Central memory CD8-positive, alpha-beta T cell (primary cell): ENCODE results near the gene FAM151A.

Experiments used
- ATAC-seq: fragments of 150-1000 bp; cut with Tn5 transposase; replicated peaks from 2 replicates; pipeline ENCODE4 v1.10.0; 2022; ENCODE audit warnings: mild to moderate bottlenecking, moderate FRiP score, moderate number of reproducible peaks; ENCODE audit not compliant: poor library complexity, severe bottlenecking; ENCODE audit errors: extremely low read depth
- DNase-seq, 2 donors: peaks; one replicate each; pipeline ENCODE4 v3.0.0; 2021; ENCODE audit warnings: low spot score in 2 of 2
- H3K27ac Mint-ChIP-seq: one replicate; pipeline ENCODE4 v1.8.0; 2022; ENCODE audit warnings: low read depth, mild to moderate bottlenecking, moderate library complexity, mixed read lengths
- H3K27me3 Mint-ChIP-seq: one replicate; pipeline ENCODE4 v1.8.0; 2022; ENCODE audit warnings: mixed read lengths
- H3K36me3 Mint-ChIP-seq: one replicate; pipeline ENCODE4 v1.8.0; 2022; ENCODE audit warnings: mild to moderate bottlenecking, moderate library complexity, mixed read lengths; ENCODE audit not compliant: insufficient read depth
- H3K4me1 Mint-ChIP-seq: one replicate; pipeline ENCODE4 v1.8.0; 2022; ENCODE audit warnings: mixed read lengths
- H3K4me3 Mint-ChIP-seq: one replicate; pipeline ENCODE4 v1.8.0; 2022; ENCODE audit warnings: mild to moderate bottlenecking, moderate library complexity, mixed read lengths
- H3K9me3 Mint-ChIP-seq: one replicate; pipeline ENCODE4 v1.8.0; 2022; ENCODE audit warnings: mixed read lengths

Gene FAM151A

DNA sequence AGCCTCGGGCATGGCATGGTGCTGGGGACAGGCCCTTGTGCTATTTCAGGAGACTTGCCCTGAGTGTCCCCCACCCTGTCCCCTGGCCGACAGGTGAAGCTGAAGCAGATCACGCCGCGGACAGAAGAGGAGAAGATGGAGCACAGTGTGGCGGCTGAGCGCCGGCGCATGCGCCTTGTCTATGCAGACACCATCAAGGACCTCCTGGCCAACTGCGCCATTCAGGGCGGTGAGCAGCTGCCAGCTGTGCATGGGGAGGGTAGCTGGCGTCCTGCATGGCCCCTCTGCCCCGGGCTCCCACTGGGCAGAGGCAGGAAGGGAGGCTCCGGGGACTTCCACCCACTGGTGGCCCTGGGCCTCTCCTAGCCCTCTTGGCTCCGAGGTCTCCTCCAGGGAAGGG, 28.9 kb downstream of the FAM151A start:
- ATAC-seq = no peak
- H3K9me3 Mint-ChIP-seq = no peaks in the 10 kb centered on the region

DNA sequence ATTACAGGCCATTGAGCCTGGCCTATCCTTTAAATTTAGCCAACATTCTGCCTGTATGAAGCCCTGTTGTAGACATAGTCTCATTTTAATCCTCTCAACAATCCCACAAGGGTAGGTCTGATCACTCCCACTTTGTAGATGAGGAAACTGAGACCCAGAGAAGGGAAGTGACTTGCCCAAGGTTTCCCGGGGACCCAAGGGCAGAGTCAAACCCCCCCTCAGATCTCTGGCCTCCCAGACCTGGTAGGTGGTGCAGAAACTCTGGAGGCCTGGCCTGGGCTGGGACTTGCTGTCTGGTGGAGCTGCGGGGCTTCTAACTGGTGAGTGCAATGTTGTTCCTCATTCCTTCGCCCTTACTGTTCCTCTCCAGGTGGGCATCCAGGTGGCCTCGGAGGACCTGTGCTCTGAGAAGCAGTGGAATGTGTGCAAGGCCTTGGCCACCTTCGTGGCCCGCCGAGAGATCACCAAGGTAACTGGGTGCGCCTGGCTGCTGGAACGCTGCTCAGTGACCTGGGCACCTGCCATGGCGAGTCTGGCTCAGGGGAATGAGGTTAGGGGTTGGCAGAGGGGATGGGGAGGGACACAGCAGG, 29.7 kb downstream of the FAM151A start:
- no peak for ATAC-seq
- Mint-ChIP-seq H3K27ac (no peak overlapping the region), H3K27me3 (no peaks in the 10 kb centered on the region), H3K4me3 (no peak overlapping the region), H3K36me3 (no peaks in the 10 kb centered on the region), H3K4me1 (peaks cover 2% of the 10 kb centered on the region), H3K9me3 (no peaks in the 10 kb centered on the region)
- DNase-seq = no peak

More for the DNA sequence above, 28.9 kb downstream of the FAM151A start:
- Mint-ChIP-seq H3K4me1 (no peaks in the 10 kb centered on the region), H3K27me3 (no peaks in the 10 kb centered on the region), H3K4me3 (no peak overlapping the region), H3K27ac (no peak overlapping the region), H3K36me3 (no peaks in the 10 kb centered on the region)
- no peak for DNase-seq

DNA sequence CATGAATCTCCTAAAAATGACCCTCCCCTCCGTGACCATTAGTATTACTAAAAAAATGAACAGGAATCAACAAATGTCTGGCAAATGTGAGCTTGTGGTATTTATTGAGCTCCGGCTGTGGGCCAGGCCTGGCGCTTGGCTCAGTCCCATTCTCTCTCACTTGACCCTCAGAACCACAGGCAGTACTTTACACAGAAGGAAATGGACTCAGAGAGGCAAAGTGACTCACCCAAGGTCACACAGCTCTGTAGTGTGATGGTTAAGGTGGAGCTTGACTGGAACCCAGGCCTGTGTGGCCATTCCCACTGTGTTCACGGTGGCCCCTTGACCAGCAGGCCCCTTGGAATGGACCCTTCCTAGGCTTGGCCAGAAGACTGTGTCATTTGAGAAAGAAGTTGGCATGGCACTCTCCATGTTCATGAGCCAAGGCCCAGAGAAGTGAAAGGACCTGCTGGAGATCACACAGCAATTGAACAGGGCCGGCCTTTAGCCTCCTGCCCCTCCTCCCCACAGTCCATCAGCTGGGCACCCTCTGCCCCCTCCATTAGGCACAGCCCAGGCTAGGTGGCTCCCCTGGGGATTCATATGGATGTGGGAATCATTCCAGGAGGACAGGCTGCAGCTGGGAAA, 32.1 kb downstream of the FAM151A start:
- no peaks in the 10 kb centered on the region for H3K36me3 Mint-ChIP-seq
- no peaks in the 10 kb centered on the region for H3K27me3 Mint-ChIP-seq
- no peak overlapping the region for H3K27ac Mint-ChIP-seq
- no peaks in the 10 kb centered on the region for H3K9me3 Mint-ChIP-seq
- DNase-seq = no peak
- no peak for ATAC-seq
- H3K4me1 Mint-ChIP-seq = peaks cover 7% of the 10 kb centered on the region
- H3K4me3 Mint-ChIP-seq = no peak overlapping the region

GRCh38 chr1:54588377-54588776, 34.9 kb downstream of the FAM151A start:
- Mint-ChIP-seq H3K4me3 (no peak overlapping the region), H3K9me3 (no peaks in the 10 kb centered on the region), H3K27ac (peak overlapping the region; percentile 10), H3K27me3 (no peaks in the 10 kb centered on the region), H3K4me1 (peaks cover 7% of the 10 kb centered on the region), H3K36me3 (peaks cover 1% of the 10 kb centered on the region)
- ATAC-seq = peak; percentile 40
- no peak for DNase-seq

DNA sequence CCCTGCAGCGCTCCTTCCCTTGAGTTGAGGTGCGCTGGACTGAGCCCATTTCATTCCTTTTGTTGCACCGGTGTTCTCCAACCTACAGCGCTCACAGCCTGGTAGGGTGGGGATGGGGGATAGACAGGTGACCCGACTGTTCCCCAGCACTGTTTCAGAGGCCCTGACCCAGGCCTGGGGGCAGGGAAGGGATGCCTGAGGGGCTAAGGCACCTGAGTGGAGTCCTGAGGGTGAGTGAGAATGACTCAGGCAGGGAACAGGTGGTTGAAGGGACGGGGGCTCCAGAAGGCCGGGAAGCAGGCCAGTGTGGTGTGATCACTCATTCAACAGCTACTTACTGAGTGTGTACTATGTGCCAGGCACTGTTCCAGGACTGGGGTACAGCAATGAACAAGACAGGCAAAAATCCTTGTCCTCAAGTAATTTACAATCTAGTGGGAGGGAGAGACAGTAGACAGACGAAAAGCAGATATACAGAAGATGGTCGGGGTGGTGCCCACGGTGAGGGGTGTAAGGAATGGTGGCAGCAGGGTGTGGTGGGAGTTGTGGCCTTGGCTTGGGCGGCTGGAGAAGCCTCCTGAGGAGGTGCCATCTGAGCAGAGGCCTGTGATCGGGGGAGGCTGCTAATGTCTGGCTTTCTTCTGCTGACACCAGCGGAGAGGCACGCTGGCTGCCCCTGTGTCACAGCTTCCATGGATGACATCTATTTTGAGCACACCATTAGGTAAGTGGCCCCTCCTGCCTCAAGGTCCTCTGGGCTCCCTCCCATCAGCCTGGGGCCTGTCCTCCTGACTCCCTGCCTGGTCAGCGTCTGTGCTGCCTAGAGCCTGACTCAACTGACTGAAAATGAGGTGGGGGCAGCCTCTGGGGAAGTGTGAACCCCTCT, 37.9 kb downstream of the FAM151A start:
- no peak for DNase-seq
- Mint-ChIP-seq H3K36me3 (peaks cover 1% of the 10 kb centered on the region), H3K27ac (no peak overlapping the region), H3K9me3 (no peaks in the 10 kb centered on the region), H3K4me3 (no peak overlapping the region), H3K27me3 (no peaks in the 10 kb centered on the region), H3K4me1 (peaks cover 7% of the 10 kb centered on the region)
- no peak for ATAC-seq

- Mint-ChIP-seq H3K4me3 (no peak overlapping the region), H3K4me1 (peaks cover 7% of the 10 kb centered on the region), H3K27ac (no peak overlapping the region), H3K27me3 (no peaks in the 10 kb centered on the region), H3K9me3 (no peaks in the 10 kb centered on the region), H3K36me3 (peaks cover 1% of the 10 kb centered on the region)
- DNase-seq (no peak), ATAC-seq (no peak)
Measured at GRCh38 chr1:54584575-54584974, 38.8 kb downstream of the FAM151A start.

DNA sequence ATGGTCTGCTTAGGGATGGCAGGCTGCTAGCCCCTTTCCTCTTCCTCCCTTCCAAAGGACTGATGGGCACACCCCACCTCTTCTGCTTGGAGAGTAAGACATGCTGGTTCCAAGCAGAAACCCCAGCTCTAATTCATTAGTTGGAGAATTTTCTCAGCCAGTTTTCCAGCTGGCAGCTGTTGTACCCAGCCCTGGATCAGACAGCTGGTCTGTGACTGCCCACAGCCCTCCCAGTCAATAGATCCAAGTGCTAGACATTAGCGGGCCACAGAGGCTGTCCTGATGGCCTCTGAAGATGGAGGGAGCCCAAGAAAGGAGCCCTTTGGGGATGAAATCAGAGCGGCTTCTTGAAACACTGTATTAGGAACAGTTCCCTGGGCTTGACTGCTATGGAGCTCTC, 39.5 kb downstream of the FAM151A start:
- Mint-ChIP-seq H3K36me3 (peaks cover 1% of the 10 kb centered on the region), H3K27ac (no peak overlapping the region), H3K27me3 (no peaks in the 10 kb centered on the region), H3K4me1 (peaks cover 7% of the 10 kb centered on the region), H3K4me3 (no peak overlapping the region), H3K9me3 (no peaks in the 10 kb centered on the region)
- no peak for DNase-seq
- no peak for ATAC-seq

DNA sequence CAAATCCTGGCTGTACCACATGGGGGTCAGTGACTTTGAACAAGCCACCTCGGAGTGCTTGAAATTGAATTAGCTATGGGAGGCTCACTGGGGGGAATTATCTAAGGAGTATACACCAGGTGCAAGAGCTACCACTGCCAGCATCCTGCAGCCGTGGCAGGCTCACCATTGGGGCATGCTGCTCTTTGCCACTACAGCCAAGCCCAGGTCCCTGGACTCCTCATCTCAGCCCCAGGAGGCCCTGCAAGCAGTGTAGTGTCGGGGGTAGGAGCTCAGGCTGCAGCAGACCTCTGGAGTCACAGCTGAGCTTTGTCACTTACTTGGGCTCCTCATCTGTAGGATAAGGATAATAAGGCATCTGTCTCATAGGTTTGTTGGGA, 40.0 kb downstream of the FAM151A start:
- H3K27ac Mint-ChIP-seq = no peak overlapping the region
- H3K27me3 Mint-ChIP-seq = no peaks in the 10 kb centered on the region
- peaks cover under 1% of the 10 kb centered on the region for H3K4me1 Mint-ChIP-seq
- H3K4me3 Mint-ChIP-seq = no peak overlapping the region
- H3K36me3 Mint-ChIP-seq = peaks cover 1% of the 10 kb centered on the region
- ATAC-seq (no peak), DNase-seq (no peak)
- H3K9me3 Mint-ChIP-seq = no peaks in the 10 kb centered on the region

GRCh38 chr1:54582566-54583306, 40.6 kb downstream of the FAM151A start:
- H3K27ac Mint-ChIP-seq = no peak overlapping the region
- no peaks in the 10 kb centered on the region for H3K9me3 Mint-ChIP-seq
- H3K36me3 Mint-ChIP-seq = peaks cover 1% of the 10 kb centered on the region
- ATAC-seq (no peak), DNase-seq (no peak)
- H3K27me3 Mint-ChIP-seq = no peaks in the 10 kb centered on the region
- no peak overlapping the region for H3K4me3 Mint-ChIP-seq
- no peaks in the 10 kb centered on the region for H3K4me1 Mint-ChIP-seq

DNA sequence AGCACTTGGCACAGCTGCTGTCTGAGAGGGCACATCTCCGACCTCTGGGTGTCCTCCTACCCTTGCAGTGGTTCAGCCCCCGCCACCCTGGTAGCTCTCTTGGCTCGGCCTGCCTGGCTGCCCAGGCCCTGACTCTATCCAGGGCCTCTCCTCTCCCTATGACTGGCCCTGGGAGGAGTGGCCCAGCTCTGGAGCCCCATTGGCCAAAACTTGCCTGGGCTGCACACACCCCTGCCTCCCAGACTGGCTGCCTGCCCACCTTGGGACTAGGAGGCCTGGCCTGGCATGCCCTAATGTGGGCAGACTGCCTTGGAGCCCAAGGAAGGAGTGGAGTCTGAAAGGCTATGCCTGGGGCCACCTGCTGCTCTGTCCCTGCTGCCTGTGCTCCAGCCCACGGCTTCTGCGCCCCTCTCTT, 41.7 kb downstream of the FAM151A start:
- ATAC-seq (no peak), DNase-seq (no peak)
- no peak overlapping the region for H3K4me3 Mint-ChIP-seq
- H3K4me1 Mint-ChIP-seq = no peaks in the 10 kb centered on the region
- H3K36me3 Mint-ChIP-seq = peaks cover 1% of the 10 kb centered on the region
- no peaks in the 10 kb centered on the region for H3K27me3 Mint-ChIP-seq
- H3K27ac Mint-ChIP-seq = no peak overlapping the region
- H3K9me3 Mint-ChIP-seq = no peaks in the 10 kb centered on the region

GRCh38 chr1:54580856-54581550, 42.3 kb downstream of the FAM151A start:
- Mint-ChIP-seq H3K4me1 (no peaks in the 10 kb centered on the region), H3K27ac (no peak overlapping the region)
- no peak for ATAC-seq

GRCh38 chr1:54579337-54579781, 44.0 kb downstream of the FAM151A start:
- Mint-ChIP-seq H3K27me3 (peaks cover 10% of the 10 kb centered on the region), H3K4me3 (no peak overlapping the region), H3K4me1 (no peaks in the 10 kb centered on the region), H3K36me3 (peaks cover 1% of the 10 kb centered on the region), H3K27ac (no peak overlapping the region), H3K9me3 (no peaks in the 10 kb centered on the region)
- no peak for DNase-seq
- ATAC-seq = no peak

More at GRCh38 chr1:54580856-54581550, 42.3 kb downstream of the FAM151A start:
- Mint-ChIP-seq H3K36me3 (peaks cover 1% of the 10 kb centered on the region), H3K9me3 (no peaks in the 10 kb centered on the region), H3K4me3 (no peak overlapping the region), H3K27me3 (no peaks in the 10 kb centered on the region)
- no peak for DNase-seq
